Uterus (tissue), 4 donors: Measurements from ENCODE around the gene KCNMA1. TPM values are rescaled to one million over a fixed set of nuclear protein-coding genes. Genes with fewer than 3 reads are reported as not detected.
A peak's percentile ranks its signal among the peaks of the same experiment; 100 is the strongest.

Experiments
- DNase-seq, 2 donors: peaks; one replicate each; pipeline ENCODE4 v3.0.0-alpha.2; 2019 to 2020
- H3K27ac ChIP-seq, 2 donors: fragments of 200-600 bp; sonication (generic); 1 replicate in 1 of 2; 2 replicates in 1 of 2; pipeline ENCODE4 v1.5.1; 2016 to 2018
- H3K27me3 ChIP-seq, 2 donors: fragments of 200-600 bp; sonication (generic); one replicate each; pipeline ENCODE4 v1.5.1; 2018 to 2019; ENCODE audit warnings: control low read depth in 1 of 2
- H3K36me3 ChIP-seq, 2 donors: fragments of 200-600 bp; sonication (generic); one replicate each; pipeline ENCODE4 v1.5.1; 2019; ENCODE audit warnings: control low read depth in 1 of 2
- H3K4me1 ChIP-seq, 2 donors: fragments of 200-600 bp; sonication (generic); one replicate each; pipeline ENCODE4 v1.5.1; 2018 to 2019; ENCODE audit warnings: control low read depth in 1 of 2
- H3K4me3 ChIP-seq, 2 donors: fragments of 200-600 bp; sonication (generic); 1 replicate in 1 of 2; 2 replicates in 1 of 2; pipeline ENCODE4 v1.5.1; 2018 to 2019; ENCODE audit warnings: mild to moderate bottlenecking in 1 of 2
- H3K9me3 ChIP-seq, 2 donors: fragments of 200-600 bp; sonication (generic); one replicate each; pipeline ENCODE4 v1.5.1; 2019; ENCODE audit warnings: control low read depth in 1 of 2
- POLR2A ChIP-seq, 2 donors: fragments of 450-650 bp; IDR thresholded peaks; one replicate each; pipeline ENCODE4 v1.6.1; 2016; ENCODE audit warnings: antibody characterized with exemption in 2 of 2, mild to moderate bottlenecking in 1 of 2, moderate library complexity in 1 of 2
- intact Hi-C: fragments of 100-400 bp; cut with DNase I; formaldehyde crosslinking; loops from one replicate; pipeline ENCODE4 v1.15.1; 2023; ENCODE audit warnings: low total_unique reads
- total RNA-seq, 4 donors: library from RNA; depleted of rRNA in 3 of 4; stranded (reverse); fragments of >200 nt in 3 of 4; gene quantifications; one replicate each; pipeline versions ENCODE4 v1.1.0 to v1.2.4, GENCODE V29; 2014 to 2023
- TF ChIP-seq, protein P1 (sequence below), 4 experiments: fragments of 200-600 bp in 2 of 4; fragments of 450-650 bp in 2 of 4; sonication (generic) in 2 of 4; IDR thresholded peaks; one replicate each; pipeline ENCODE4 v1.5.1; 2016 to 2019; ENCODE audit warnings: antibody characterized with exemption in 4 of 4, mild to moderate bottlenecking in 2 of 4, moderate library complexity in 1 of 4
- donor health status: DM: yes; HTN: yes; CAD: no.

Gene KCNMA1
- total RNA-seq, 4 donors from 2014 or later, result 86.2 to 236 (median 164) TPM

- H3K9me3 ChIP-seq, result no peaks in the 10 kb centered on the region
- no peak overlapping the region for H3K4me3 ChIP-seq
- H3K4me1 ChIP-seq, result peaks cover 5 to 11% of the 10 kb centered on the region in 2 donors
- TF ChIP-seq POLR2A (IDR thresholded peaks at IDR 0.05), result no peak
- TF ChIP-seq, protein P1, sequence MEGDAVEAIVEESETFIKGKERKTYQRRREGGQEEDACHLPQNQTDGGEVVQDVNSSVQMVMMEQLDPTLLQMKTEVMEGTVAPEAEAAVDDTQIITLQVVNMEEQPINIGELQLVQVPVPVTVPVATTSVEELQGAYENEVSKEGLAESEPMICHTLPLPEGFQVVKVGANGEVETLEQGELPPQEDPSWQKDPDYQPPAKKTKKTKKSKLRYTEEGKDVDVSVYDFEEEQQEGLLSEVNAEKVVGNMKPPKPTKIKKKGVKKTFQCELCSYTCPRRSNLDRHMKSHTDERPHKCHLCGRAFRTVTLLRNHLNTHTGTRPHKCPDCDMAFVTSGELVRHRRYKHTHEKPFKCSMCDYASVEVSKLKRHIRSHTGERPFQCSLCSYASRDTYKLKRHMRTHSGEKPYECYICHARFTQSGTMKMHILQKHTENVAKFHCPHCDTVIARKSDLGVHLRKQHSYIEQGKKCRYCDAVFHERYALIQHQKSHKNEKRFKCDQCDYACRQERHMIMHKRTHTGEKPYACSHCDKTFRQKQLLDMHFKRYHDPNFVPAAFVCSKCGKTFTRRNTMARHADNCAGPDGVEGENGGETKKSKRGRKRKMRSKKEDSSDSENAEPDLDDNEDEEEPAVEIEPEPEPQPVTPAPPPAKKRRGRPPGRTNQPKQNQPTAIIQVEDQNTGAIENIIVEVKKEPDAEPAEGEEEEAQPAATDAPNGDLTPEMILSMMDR (IDR thresholded peaks at IDR 0.05), result no peak
- no peaks in the 10 kb centered on the region for H3K36me3 ChIP-seq
- H3K27ac ChIP-seq, result peak overlapping the region; percentile 92 to 94
- intact Hi-C loops, result no loop called here
- H3K27me3 ChIP-seq, result no peaks in the 10 kb centered on the region
- peak; percentile 45 to 86 for DNase-seq
Measured at GRCh38 chr10:77195101-77195500, 442.5 kb downstream of the KCNMA1 start.

DNA sequence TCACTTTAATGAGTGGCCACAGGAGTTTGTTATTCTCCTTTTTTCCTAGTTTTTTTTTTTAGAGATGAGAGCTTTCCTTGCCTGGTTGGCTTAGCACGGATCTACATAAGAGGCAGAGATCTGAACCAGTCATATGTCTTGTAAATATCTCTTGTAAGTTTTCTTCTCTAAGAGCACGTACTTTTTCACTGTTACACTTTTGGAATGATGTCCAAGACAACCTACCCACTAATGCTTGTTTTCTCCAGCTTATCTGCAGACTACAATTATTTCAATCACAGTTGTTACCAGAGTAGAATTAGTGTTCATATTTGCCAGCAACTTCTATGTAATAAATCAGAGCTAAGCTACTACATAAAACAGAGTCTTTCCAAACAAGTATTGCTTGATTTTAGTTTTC lies 444.6 kb downstream of the KCNMA1 start:
- no peaks in the 10 kb centered on the region for H3K27me3 ChIP-seq
- H3K4me1 ChIP-seq, result peaks cover 5 to 11% of the 10 kb centered on the region in 2 donors
- H3K4me3 ChIP-seq, result no peak overlapping the region
- peak overlapping the region; percentile 92 to 94 for H3K27ac ChIP-seq
- intact Hi-C loops, result no loop called here
- no peaks in the 10 kb centered on the region for H3K36me3 ChIP-seq
- no peaks in the 10 kb centered on the region for H3K9me3 ChIP-seq
- no peak for DNase-seq
- TF ChIP-seq POLR2A (IDR thresholded peaks at IDR 0.05), result no peak
- TF ChIP-seq, protein P1 (IDR thresholded peaks at IDR 0.05), result no peak

- intact Hi-C loops, result no loop called here
- no peak for DNase-seq
- Histone ChIP-seq H3K9me3 (no peaks in the 10 kb centered on the region), H3K4me3 (no peak overlapping the region), H3K27ac (peak overlapping the region; percentile 92 to 94), H3K36me3 (no peaks in the 10 kb centered on the region), H3K4me1 (peaks cover 5 to 11% of the 10 kb centered on the region in 2 donors), H3K27me3 (no peaks in the 10 kb centered on the region)
- TF ChIP-seq, protein P1 (IDR thresholded peaks at IDR 0.05), result no peak
- no peak for TF ChIP-seq POLR2A (IDR thresholded peaks at IDR 0.05)
Measured at GRCh38 chr10:77192402-77192801, 445.2 kb downstream of the KCNMA1 start.

GRCh38 chr10:77191324-77192049 lies 446.1 kb downstream of the KCNMA1 start:
- TF ChIP-seq, protein P1 (IDR thresholded peaks at IDR 0.05), result no peak
- TF ChIP-seq POLR2A (IDR thresholded peaks at IDR 0.05), result no peak
- DNase-seq, result no peak
- Histone ChIP-seq H3K27me3 (no peaks in the 10 kb centered on the region), H3K9me3 (no peaks in the 10 kb centered on the region), H3K4me3 (no peak overlapping the region), H3K4me1 (peaks cover 5 to 11% of the 10 kb centered on the region in 2 donors), H3K27ac (peak overlapping the region; percentile 92 to 94), H3K36me3 (no peaks in the 10 kb centered on the region)
- intact Hi-C loops, result no loop called here

GRCh38 chr10:77190291-77190690 lies 447.3 kb downstream of the KCNMA1 start:
- Histone ChIP-seq H3K27me3 (no peaks in the 10 kb centered on the region), H3K36me3 (no peaks in the 10 kb centered on the region), H3K4me3 (no peak overlapping the region), H3K27ac (peak overlapping the region; percentile 28 to 94), H3K9me3 (no peaks in the 10 kb centered on the region), H3K4me1 (peaks cover 5 to 11% of the 10 kb centered on the region in 2 donors)
- TF ChIP-seq, protein P1 (IDR thresholded peaks at IDR 0.05), result no peak
- TF ChIP-seq POLR2A (IDR thresholded peaks at IDR 0.05), result no peak
- no peak for DNase-seq
- intact Hi-C loops, result no loop called here
